ENCODE measurements around the gene MAGI2.
A peak's percentile ranks its signal among the peaks of the same experiment; 100 is the strongest.

MAGI2 gene

GRCh38 chr7:79376299-79377025 is 77.0 kb downstream of the MAGI2 start:
- DNase-seq (ENCODE audit: low read depth), result no peak

DNA sequence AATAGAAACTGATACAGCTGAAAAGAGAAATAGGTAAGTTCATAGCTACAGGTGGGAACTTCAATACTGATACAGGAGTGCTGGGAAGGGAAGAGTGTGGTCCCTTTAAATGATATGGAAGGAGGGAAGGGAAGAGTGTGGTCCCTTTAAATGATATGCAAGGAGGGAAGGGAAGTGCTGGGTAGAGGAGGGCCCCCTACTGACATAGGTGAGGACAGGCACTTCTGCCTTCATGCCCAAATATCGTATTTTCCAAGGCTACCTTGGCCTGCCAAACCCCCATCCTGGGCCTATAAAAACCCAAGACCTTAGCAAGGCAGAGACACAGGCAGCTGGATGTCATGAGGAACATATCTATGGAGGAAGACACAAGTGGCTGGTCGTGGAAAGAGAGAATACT is 92.3 kb downstream of the MAGI2 start:
- DNase-seq (ENCODE audit: low read depth), result no peak

- DNase-seq (ENCODE audit: low read depth), result no peak
These were observed 93.6 kb downstream of the MAGI2 start for GRCh38 chr7:79359827-79360226.

- no peak for DNase-seq (ENCODE audit: low read depth)
These were observed 96.4 kb downstream of the MAGI2 start for GRCh38 chr7:79357101-79357500.

GRCh38 chr7:79353720-79354468 is 99.6 kb downstream of the MAGI2 start:
- no peak for DNase-seq (ENCODE audit: low read depth)

GRCh38 chr7:79352323-79352722 is 101.1 kb downstream of the MAGI2 start:
- no peak for DNase-seq (ENCODE audit: low read depth)

DNA sequence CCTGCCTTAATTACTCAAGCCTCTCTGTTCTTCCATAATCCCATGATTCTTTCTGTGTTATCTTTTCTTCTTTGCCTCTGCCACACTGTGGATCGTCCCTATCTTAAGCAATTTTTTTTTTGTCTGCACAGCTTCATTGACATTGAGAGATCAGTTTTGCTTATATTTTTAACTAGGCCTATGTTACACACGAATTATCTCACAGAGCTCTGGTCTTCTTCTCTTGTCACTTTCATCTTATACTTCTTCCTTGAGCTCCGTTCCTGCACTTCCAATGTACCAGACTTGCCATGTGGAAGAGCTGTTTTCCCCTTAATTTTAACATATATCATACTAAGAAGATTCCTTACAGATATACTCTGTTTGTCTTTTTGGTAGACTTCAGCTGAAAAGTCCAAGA is 106.1 kb downstream of the MAGI2 start:
- DNase-seq (ENCODE audit: low read depth), result no peak

GRCh38 chr7:79341902-79342301 is 111.6 kb downstream of the MAGI2 start:
- no peak for DNase-seq (ENCODE audit: low read depth)

DNA sequence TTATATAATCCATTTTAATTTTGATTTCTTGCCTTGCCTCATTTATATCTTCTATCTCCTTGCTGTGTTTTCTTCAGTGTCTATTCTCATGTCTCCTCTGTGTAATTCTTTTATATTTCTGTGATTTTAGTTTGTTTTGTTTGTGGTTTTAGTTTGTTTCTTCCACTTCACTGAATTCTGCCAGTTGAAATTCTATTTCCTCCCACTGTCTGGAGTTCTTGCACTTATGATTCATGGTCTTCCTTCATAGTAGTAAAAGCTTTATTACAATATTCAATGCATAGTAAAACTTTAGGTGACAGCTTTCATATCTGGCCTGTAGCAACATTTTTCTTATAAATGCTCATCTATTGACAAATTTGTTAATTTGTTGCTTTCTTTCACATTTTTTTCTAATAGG is 113.3 kb downstream of the MAGI2 start:
- DNase-seq (ENCODE audit: low read depth), result no peak

- DNase-seq (ENCODE audit: low read depth), result no peak
These were observed 114.1 kb downstream of the MAGI2 start for GRCh38 chr7:79339208-79339925.

GRCh38 chr7:79337717-79338116 is 115.8 kb downstream of the MAGI2 start:
- no peak for DNase-seq (ENCODE audit: low read depth)

DNA sequence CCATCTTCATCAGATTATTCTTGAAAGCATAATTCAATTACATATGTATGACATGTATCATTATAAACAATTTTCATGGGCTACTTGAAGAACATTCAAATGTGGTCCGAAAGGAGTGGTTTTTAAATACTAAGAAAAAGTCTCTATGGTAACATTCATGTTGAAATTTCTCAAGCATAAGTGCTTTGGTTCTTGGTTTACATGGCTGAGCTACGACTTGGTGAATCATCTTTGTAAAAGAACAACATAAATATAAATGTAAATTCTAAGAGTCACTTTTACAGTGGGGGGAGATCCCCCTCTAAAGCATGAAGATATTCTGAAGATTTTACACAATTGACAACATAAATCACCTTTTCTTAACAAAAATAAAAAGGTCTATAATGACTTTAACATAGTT is 118.6 kb downstream of the MAGI2 start:
- DNase-seq (ENCODE audit: low read depth), result no peak

DNA sequence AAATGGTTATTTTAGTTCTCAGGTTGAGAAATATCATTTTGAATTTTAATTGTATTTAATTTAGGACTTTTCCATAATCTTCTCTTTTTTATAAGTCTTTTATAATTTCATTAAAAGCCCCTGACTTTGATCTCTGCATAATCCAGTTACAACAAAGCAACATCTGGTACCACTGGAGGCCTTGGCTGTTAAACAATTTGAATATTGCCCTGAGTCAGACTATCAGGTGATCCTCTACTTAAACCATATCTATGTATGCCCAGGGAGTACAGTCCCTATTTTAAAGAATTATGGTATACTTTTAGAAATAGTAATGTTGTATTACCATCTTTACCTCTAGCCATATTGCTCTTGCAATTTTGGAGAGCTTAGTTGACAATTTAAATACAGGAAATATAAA is 119.1 kb downstream of the MAGI2 start:
- no peak for DNase-seq (ENCODE audit: low read depth)

GRCh38 chr7:79332091-79332490 is 121.4 kb downstream of the MAGI2 start:
- no peak for DNase-seq (ENCODE audit: low read depth)

- no peak for DNase-seq (ENCODE audit: low read depth)
These were observed 124.0 kb downstream of the MAGI2 start for GRCh38 chr7:79329464-79329863.

DNA sequence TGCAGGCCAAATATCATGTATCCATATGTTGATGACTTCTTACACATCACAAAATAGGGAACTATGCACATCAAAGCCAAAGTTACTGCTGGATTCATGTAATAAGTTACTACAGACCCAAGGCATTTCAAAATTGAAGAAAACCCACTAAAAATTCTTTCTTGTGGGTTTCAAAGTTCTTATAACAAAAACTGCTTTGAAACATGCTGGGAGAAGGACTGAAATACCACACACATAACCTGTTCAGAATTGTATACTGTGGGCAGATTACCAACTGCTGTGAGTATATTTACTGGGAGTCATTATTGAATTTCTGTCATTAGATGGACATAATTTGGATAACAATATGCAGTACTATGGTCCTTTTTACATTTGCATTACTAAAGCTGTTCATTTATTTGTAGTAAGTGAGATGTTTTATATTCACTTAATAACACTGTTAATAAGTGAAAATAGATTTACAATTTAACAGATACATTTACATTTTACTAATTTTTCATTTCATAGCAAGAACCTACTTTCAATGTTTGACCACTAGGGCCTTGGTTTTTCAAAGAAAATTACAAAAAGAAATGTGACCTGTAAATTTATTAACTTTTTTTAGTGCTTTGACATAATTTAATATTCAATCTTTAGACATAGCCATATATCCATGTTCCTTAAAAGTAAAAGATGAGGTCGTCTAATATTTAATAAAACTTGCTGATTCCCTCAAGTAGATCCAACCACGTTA is 132.6 kb downstream of the MAGI2 start:
- no peak for DNase-seq (ENCODE audit: low read depth)

DNA sequence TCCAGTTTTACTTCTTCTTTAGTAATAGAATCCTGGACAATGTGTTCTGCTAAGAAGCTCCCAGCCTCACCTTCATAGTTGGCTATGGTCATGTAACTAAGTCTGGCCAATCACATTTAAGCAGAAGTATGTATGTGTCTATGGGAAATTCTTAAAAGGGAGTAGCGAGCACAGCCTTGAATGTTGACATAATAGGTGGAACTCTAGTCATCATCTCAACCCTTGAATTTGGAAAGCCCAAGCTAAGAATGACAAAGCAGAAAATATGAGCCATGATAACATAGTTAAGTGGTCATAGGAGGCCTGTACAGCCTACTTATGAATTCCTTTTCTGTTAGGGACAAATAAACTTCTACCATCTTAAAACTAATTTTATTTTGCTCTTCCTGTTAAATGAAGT is 134.1 kb downstream of the MAGI2 start:
- DNase-seq (ENCODE audit: low read depth), result no peak

GRCh38 chr7:79317728-79318127 is 135.7 kb downstream of the MAGI2 start:
- DNase-seq (ENCODE audit: low read depth), result peak; percentile 61

DNA sequence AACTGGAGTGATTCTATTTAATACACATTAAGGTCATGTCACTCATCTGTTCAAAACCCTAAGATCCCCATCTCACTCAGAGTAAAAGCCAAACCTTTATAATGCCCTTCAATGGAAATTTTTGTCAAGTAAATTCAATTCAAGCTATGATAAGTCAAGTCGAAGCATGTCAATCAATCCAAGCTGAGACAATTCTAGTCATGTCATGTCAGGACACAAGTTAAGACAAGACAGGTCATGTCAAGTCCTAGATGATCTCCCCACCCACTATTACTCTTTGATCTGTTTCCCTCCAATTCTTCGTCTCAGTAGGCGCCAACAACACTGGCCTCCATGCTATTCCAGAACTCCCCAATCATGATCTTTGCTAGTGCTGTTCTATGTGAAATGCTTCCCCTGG is 141.4 kb downstream of the MAGI2 start:
- DNase-seq (ENCODE audit: low read depth), result no peak

DNA sequence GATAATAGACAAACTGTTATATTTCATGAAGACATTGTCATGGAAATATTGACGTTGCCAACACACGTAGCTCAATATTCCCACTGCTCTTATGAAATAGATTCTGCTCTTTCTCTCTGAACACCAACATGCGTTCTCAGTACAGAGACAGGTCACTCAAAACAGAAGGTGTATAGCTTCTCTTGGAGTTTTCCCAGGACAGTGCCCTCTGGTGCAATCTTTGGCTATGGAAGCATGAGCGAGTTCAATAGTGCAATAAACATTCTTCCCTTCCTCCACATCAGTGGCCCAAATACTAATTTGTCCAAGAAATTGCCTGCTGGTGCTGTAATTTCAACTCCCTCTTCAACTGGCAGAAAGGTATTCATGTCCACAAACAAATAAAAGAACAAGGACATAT is 145.3 kb downstream of the MAGI2 start:
- no peak for DNase-seq (ENCODE audit: low read depth)

DNA sequence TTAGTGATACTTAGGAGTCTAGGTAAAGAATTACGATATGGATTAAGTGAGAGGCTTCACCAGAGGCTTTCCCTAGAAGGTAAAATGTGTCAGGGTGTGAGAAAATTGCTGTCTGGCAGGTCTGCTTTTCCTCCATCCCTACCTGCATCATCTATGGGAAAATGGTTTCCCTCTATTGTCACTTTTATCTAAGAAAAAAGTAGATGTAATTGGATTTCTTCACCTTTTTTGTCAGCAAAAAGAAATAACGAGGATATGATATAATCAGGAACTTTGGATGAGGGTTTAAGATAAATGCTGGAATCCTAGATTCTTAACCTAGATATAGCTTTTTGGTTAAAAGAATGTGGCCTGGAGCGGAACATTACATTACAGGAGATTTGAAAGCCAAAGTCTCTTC is 146.1 kb downstream of the MAGI2 start:
- DNase-seq (ENCODE audit: low read depth), result no peak

GRCh38 chr7:79304711-79305110 is 148.8 kb downstream of the MAGI2 start:
- no peak for DNase-seq (ENCODE audit: low read depth)
